H1 (cell line): ENCODE measurements around the gene CACNA1G. TPM values are rescaled to one million over a fixed set of nuclear protein-coding genes. Genes with fewer than 3 reads are reported as not detected.

ENCODE experiments used
- BRCA1 ChIP-seq: IDR thresholded peaks from 2 replicates; pipeline ENCODE4 v1.6.1; 2012; ENCODE audit warnings: low read depth, low read length, improper control_type of control experiment
- CEBPB ChIP-seq: IDR thresholded peaks from 2 replicates; pipeline ENCODE4 v1.6.1; 2012; ENCODE audit warnings: low read depth, low read length
- CHD1 ChIP-seq: IDR thresholded peaks from 2 replicates; pipeline ENCODE4 v1.6.1; 2012; ENCODE audit warnings: low read depth, low read length, improper control_type of control experiment
- CHD2 ChIP-seq: IDR thresholded peaks from 2 replicates; pipeline ENCODE4 v1.6.1; 2012; ENCODE audit warnings: low read length, improper control_type of control experiment
- GABPA ChIP-seq: IDR thresholded peaks from 2 replicates; pipeline ENCODE4 v1.6.1; 2011; ENCODE audit warnings: mild to moderate bottlenecking, low read length, moderate library complexity, borderline replicate concordance; ENCODE audit not compliant: insufficient read depth
- GTF2F1 ChIP-seq: IDR thresholded peaks from 2 replicates; pipeline ENCODE4 v1.6.1; 2012; ENCODE audit warnings: low read depth, low read length, improper control_type of control experiment, borderline replicate concordance
- JUN ChIP-seq: IDR thresholded peaks from 2 replicates; pipeline ENCODE4 v1.6.1; 2011; ENCODE audit warnings: low read depth, mild to moderate bottlenecking, improper control_type of control experiment, low read length
- JUND ChIP-seq: IDR thresholded peaks from 2 replicates; pipeline ENCODE4 v1.6.1; 2011; ENCODE audit warnings: mild to moderate bottlenecking, improper control_type of control experiment, low read length
- MAFK ChIP-seq: IDR thresholded peaks from 2 replicates; pipeline ENCODE4 v1.6.1; 2012; ENCODE audit warnings: low read depth, mild to moderate bottlenecking, improper control_type of control experiment, low read length
- NANOG ChIP-seq: IDR thresholded peaks from 2 replicates; pipeline ENCODE4 v1.6.1; 2011; ENCODE audit warnings: low read length, low read depth, mild to moderate bottlenecking, inconsistent platforms; ENCODE audit not compliant: insufficient read depth, poor library complexity, severe bottlenecking
- NRF1 ChIP-seq: IDR thresholded peaks from 2 replicates; pipeline ENCODE4 v1.6.1; 2011; ENCODE audit warnings: mild to moderate bottlenecking, low read depth, low read length, improper control_type of control experiment
- PHF8 ChIP-seq: fragments of 200-600 bp; sonication (generic); conservative IDR thresholded peaks from 2 replicates; pipeline ENCODE4 v1.7.1; 2012; ENCODE audit warnings: low read depth, mild to moderate bottlenecking, inconsistent platforms, low read length, moderate library complexity
- POLR2AphosphoS5 ChIP-seq: IDR thresholded peaks from 2 replicates; pipeline ENCODE4 v1.6.1; 2011; ENCODE audit warnings: low read depth, low read length
- POU5F1 ChIP-seq: IDR thresholded peaks from 2 replicates; pipeline ENCODE4 v1.6.1; 2011; ENCODE audit warnings: low read depth, mild to moderate bottlenecking, low read length, moderate library complexity
- RAD21 ChIP-seq, 2 experiments: IDR thresholded peaks in 1 of 2; conservative IDR thresholded peaks in 1 of 2; 2 replicates each; pipeline ENCODE4 v1.6.1; 2011; ENCODE audit warnings: low read depth in 2 of 2, low read length in 2 of 2, improper control_type of control experiment in 1 of 2, inconsistent platforms in 1 of 2, mild to moderate bottlenecking in 1 of 2, moderate library complexity in 1 of 2
- RFX5 ChIP-seq: IDR thresholded peaks from 2 replicates; pipeline ENCODE4 v1.6.1; 2011; ENCODE audit warnings: low read depth, low read length, improper control_type of control experiment, borderline replicate concordance
- SIN3A ChIP-seq, 2 experiments: IDR thresholded peaks in 1 of 2; conservative IDR thresholded peaks in 1 of 2; 2 replicates each; pipeline ENCODE4 v1.6.1; 2011 to 2012; ENCODE audit warnings: low read length in 2 of 2, improper control_type of control experiment in 1 of 2, low read depth in 1 of 2, mild to moderate bottlenecking in 1 of 2
- SIX5 ChIP-seq: IDR thresholded peaks from 2 replicates; pipeline ENCODE4 v1.6.1; 2011; ENCODE audit warnings: mild to moderate bottlenecking, low read depth, low read length
- SUZ12 ChIP-seq: fragments of 200-600 bp; sonication (generic); IDR thresholded peaks from 2 replicates; pipeline ENCODE4 v1.6.1; 2012; ENCODE audit warnings: mild to moderate bottlenecking, inconsistent platforms, low read length, moderate library complexity, mixed read lengths
- TCF12 ChIP-seq: IDR thresholded peaks from 2 replicates; pipeline ENCODE4 v1.6.1; 2011; ENCODE audit warnings: low read depth, mild to moderate bottlenecking, low read length
- YY1 ChIP-seq: IDR thresholded peaks from 2 replicates; pipeline ENCODE4 v1.6.1; 2011; ENCODE audit warnings: low read depth, mild to moderate bottlenecking, low read length
- ZNF274 ChIP-seq: IDR thresholded peaks from 2 replicates; pipeline ENCODE4 v1.7.0; 2012; ENCODE audit warnings: low read length, borderline replicate concordance; ENCODE audit errors: extremely low read depth
- polyA plus RNA-seq, 7 experiments: library from polyadenylated mRNA; depleted of rRNA in 3 of 7; stranded (reverse) in 5 of 7; unstranded in 2 of 7; fragments of >200 nt in 5 of 7; fragments of 200-250 nt in 2 of 7; gene quantifications; 1 replicate in 5 of 7; 2 replicates in 1 of 7; 4 replicates in 1 of 7; pipeline versions ENCODE4 v1.2.1 to v1.2.3, GENCODE V29; 2011 to 2013; ENCODE audit warnings: missing spikeins in 2 of 7, mixed read lengths in 2 of 7
- total RNA-seq: library from RNA; stranded (reverse); fragmentation: NEBNext Ultra II Directional; extraction: Animal tissue kit (Norgen Biotek cat#: 25700); gene quantifications from 2 replicates; pipeline ENCODE4 v1.2.1, GENCODE V29; 2021
- TF ChIP-seq, protein P1 (sequence below): IDR thresholded peaks from 2 replicates; pipeline ENCODE4 v1.6.1; 2011; ENCODE audit warnings: low read length, improper control_type of control experiment

CACNA1G gene
- total and polyA plus RNA-seq, 2 of the 8 experiments (the other 6 are each of a cell fraction or from before 2014, with no cell fraction given): 2.9 to 4.9 TPM

- TF ChIP-seq CEBPB (peak; percentile 69), GABPA (peak; percentile 51; the same call in 1 of the 2 replicates), SUZ12 (no peak), ZNF274 (no peak), CHD2 (no peak), NANOG (peak; percentile 30), NRF1 (no peak), SIX5 (no peak), MAFK (no peak), PHF8 (0 out of 2 replicates have a peak, but pooled peaks have one; percentile 36), SIN3A (conservative IDR thresholded peaks at IDR 0.05 in 1 of 2, IDR thresholded peaks at IDR 0.05 in 1 of 2; ENCODE audit: low read depth in 1 of 2, low read length in 2 of 2) (peak; percentile 91; a peak in 2 of 4 replicates), JUN (no peak), POU5F1 (no peak), GTF2F1 (0 out of 2 replicates have a peak, but pooled peaks have one; percentile 54), POLR2AphosphoS5 (no peak; the same call in 1 of the 2 replicates), YY1 (peak; percentile 21; the same call in 1 of the 2 replicates), TCF12 (0 out of 2 replicates have a peak, but pooled peaks have one; percentile 17), JUND (peak; percentile 61; the same call in 1 of the 2 replicates), RAD21 (IDR thresholded peaks at IDR 0.05 in 1 of 2, conservative IDR thresholded peaks at IDR 0.05 in 1 of 2; ENCODE audit: low read depth in 2 of 2, low read length in 2 of 2) (peak; percentile 98), BRCA1 (peak; percentile 37; the same call in 1 of the 2 replicates), CHD1 (no peak), RFX5 (peak; percentile 5; the same call in 1 of the 2 replicates)
- TF ChIP-seq, protein P1, sequence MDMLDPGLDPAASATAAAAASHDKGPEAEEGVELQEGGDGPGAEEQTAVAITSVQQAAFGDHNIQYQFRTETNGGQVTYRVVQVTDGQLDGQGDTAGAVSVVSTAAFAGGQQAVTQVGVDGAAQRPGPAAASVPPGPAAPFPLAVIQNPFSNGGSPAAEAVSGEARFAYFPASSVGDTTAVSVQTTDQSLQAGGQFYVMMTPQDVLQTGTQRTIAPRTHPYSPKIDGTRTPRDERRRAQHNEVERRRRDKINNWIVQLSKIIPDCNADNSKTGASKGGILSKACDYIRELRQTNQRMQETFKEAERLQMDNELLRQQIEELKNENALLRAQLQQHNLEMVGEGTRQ: peak; percentile 98
Measured at GRCh38 chr17:50550661-50551432, 9.7 kb upstream of the CACNA1G start (continued).
